Measurements from ENCODE around the gene SENP3.

Gene SENP3

GRCh38 chr17:7560172-7561027 is 1.3 kb upstream of the SENP3 start:
- H3K4me3 ChIP-seq (ENCODE audit: low read depth, low read length): peak overlapping the region; percentile 9; the same call in 1 of the 2 replicates
- CTCF ChIA-PET: interaction anchor here (0.6 to 5.1 kb wide), 84 partner anchors 8 to 515 kb away, joined by 3 to 112 read pairs (median 4); partner anchors contain the start of genes KCTD11, MPDU1, PLSCR3 and SLC2A4
- peak overlapping the region; percentile 93; the same call in 1 of the 2 replicates for H3K27ac ChIP-seq (ENCODE audit: extremely low read depth, low read depth, low read length)
- peaks cover 21 to 26% of the 10 kb centered on the region in 2 experiments for H3K36me3 ChIP-seq (ENCODE audit: control insufficient read depth in 2 of 2, insufficient read depth in 1 of 2, low read length in 2 of 2)
- peaks cover 11% of the 10 kb centered on the region for H3K4me1 ChIP-seq (ENCODE audit: control insufficient read depth, insufficient read depth, low read length)
- POLR2A ChIA-PET: interaction anchor here (0.6 to 2.8 kb wide), 28 partner anchors 9 to 231 kb away, joined by 3 to 17 read pairs (median 5); partner anchors contain the start of genes CD68, CHRNB1, FXR2 and MPDU1
- no peaks in the 10 kb centered on the region for H3K9me3 ChIP-seq (ENCODE audit: control insufficient read depth, insufficient read depth, low read depth, low read length)
- peak; percentile 82 for TF ChIP-seq PRDM10 (tag by site-specific recombination; IDR thresholded peaks at IDR 0.05)
- peak; percentile 10; the same call in 1 of the 2 replicates for TF ChIP-seq SP7 (tag by site-specific recombination; IDR thresholded peaks at IDR 0.05)
- no peak for TF ChIP-seq SP3 (tag by site-specific recombination; IDR thresholded peaks at IDR 0.05)
- TF ChIP-seq ZNF580 (tag by site-specific recombination; IDR thresholded peaks at IDR 0.05): peak; percentile 54; the same call in 1 of the 2 replicates
- no peak for TF ChIP-seq HOXD13 (CRISPR knock-in tag; IDR thresholded peaks at IDR 0.05; ENCODE audit: borderline replicate concordance)
- TF ChIP-seq ZNF621 (tag by site-specific recombination; IDR thresholded peaks at IDR 0.05): no peak
- no peak for TF ChIP-seq SCRT2 (tag by site-specific recombination; IDR thresholded peaks at IDR 0.05)
- no peak for TF ChIP-seq ZNF785 (tag by site-specific recombination; IDR thresholded peaks at IDR 0.05)
- TF ChIP-seq PBX3 (CRISPR knock-in tag; IDR thresholded peaks at IDR 0.05): no peak
- TF ChIP-seq ZNF423 (tag by site-specific recombination; IDR thresholded peaks at IDR 0.05): no peak
- TF ChIP-seq, protein P1, sequence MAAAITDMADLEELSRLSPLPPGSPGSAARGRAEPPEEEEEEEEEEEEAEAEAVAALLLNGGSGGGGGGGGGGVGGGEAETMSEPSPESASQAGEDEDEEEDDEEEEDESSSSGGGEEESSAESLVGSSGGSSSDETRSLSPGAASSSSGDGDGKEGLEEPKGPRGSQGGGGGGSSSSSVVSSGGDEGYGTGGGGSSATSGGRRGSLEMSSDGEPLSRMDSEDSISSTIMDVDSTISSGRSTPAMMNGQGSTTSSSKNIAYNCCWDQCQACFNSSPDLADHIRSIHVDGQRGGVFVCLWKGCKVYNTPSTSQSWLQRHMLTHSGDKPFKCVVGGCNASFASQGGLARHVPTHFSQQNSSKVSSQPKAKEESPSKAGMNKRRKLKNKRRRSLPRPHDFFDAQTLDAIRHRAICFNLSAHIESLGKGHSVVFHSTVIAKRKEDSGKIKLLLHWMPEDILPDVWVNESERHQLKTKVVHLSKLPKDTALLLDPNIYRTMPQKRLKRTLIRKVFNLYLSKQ (tag by site-specific recombination; IDR thresholded peaks at IDR 0.05; ENCODE audit: borderline replicate concordance): no peak
- no peak for TF ChIP-seq GFI1B (tag by site-specific recombination; IDR thresholded peaks at IDR 0.05)
- peak; percentile 57 for TF ChIP-seq ZBTB17 (tag by site-specific recombination; IDR thresholded peaks at IDR 0.05)
- no peak for TF ChIP-seq ZNF776 (tag by site-specific recombination; IDR thresholded peaks at IDR 0.05; ENCODE audit: borderline replicate concordance)
- no peak for TF ChIP-seq ZNF416 (tag by site-specific recombination; IDR thresholded peaks at IDR 0.05)
- no peak for TF ChIP-seq ZBTB48 (tag by site-specific recombination; IDR thresholded peaks at IDR 0.05)
- peak; percentile 95 for TF ChIP-seq ZBTB20 (tag by site-specific recombination; IDR thresholded peaks at IDR 0.05)
- no peak for TF ChIP-seq ZNF391 (tag by site-specific recombination; IDR thresholded peaks at IDR 0.05; ENCODE audit: borderline replicate concordance, low read depth)
- no peak for TF ChIP-seq ZNF274 (IDR thresholded peaks at IDR 0.05; ENCODE audit: low read length)
- TF ChIP-seq ZNF274 (tag by site-specific recombination; IDR thresholded peaks at IDR 0.05; ENCODE audit: borderline replicate concordance): no peak
- TF ChIP-seq PRDM4 (tag by site-specific recombination; IDR thresholded peaks at IDR 0.05): peak; percentile 39; the same call in 1 of the 2 replicates
- TF ChIP-seq ZNF335 (tag by site-specific recombination; conservative IDR thresholded peaks at IDR 0.05): no peak
- TF ChIP-seq ZBTB44 (tag by site-specific recombination; IDR thresholded peaks at IDR 0.05): 0 out of 2 replicates have a peak, but pooled peaks have one; percentile 5
- peak; percentile 28; the same call in 1 of the 2 replicates for TF ChIP-seq ZNF76 (tag by site-specific recombination; IDR thresholded peaks at IDR 0.05; ENCODE audit: borderline replicate concordance, low read depth)

Data from HEK293 (cell line).